Smooth muscle cell (in vitro differentiated cells): ENCODE measurements around the gene ADAM19. TPM values are rescaled to one million over a fixed set of nuclear protein-coding genes. Genes with fewer than 3 reads are reported as not detected.

Experiments
- DNase-seq: peaks from one replicate; lab custom pipeline; 2025; ENCODE audit not compliant: unreplicated experiment; lab: John Stamatoyannopoulos, UW
- H2AFZ ChIP-seq: fragments of 200-600 bp; sonication (generic); 2 replicates; pipeline ENCODE4 v1.6.0; 2016; ENCODE audit warnings: antibody characterized with exemption, low read depth, mild to moderate bottlenecking
- H3F3A ChIP-seq: fragments of 200-600 bp; sonication (generic); 2 replicates; pipeline ENCODE4 v1.6.0; 2017; ENCODE audit warnings: antibody characterized with exemption, low read depth
- H3K27ac ChIP-seq: fragments of 200-600 bp; sonication (generic); 2 replicates; pipeline ENCODE4 v1.5.1; 2016; ENCODE audit warnings: low read depth, mild to moderate bottlenecking
- H3K27me3 ChIP-seq: fragments of 200-600 bp; sonication (generic); 2 replicates; pipeline ENCODE4 v1.6.1; 2016; ENCODE audit warnings: low read depth, mild to moderate bottlenecking
- H3K36me3 ChIP-seq: fragments of 200-600 bp; sonication (generic); 2 replicates; pipeline ENCODE4 v1.5.1; 2016; ENCODE audit warnings: low read depth
- H3K4me1 ChIP-seq: fragments of 200-600 bp; sonication (generic); 2 replicates; pipeline ENCODE4 v1.5.1; 2016; ENCODE audit warnings: low read depth
- H3K4me2 ChIP-seq: fragments of 200-600 bp; sonication (generic); 2 replicates; pipeline ENCODE4 v1.6.0; 2016; ENCODE audit warnings: mild to moderate bottlenecking
- H3K4me3 ChIP-seq: fragments of 200-600 bp; sonication (generic); 2 replicates; pipeline ENCODE4 v1.5.1; 2016; ENCODE audit warnings: mild to moderate bottlenecking
- H3K79me2 ChIP-seq: fragments of 200-600 bp; sonication (generic); 2 replicates; pipeline ENCODE4 v1.6.0; 2016; ENCODE audit warnings: low read depth, mild to moderate bottlenecking
- H3K9ac ChIP-seq: fragments of 200-600 bp; sonication (generic); 2 replicates; pipeline ENCODE4 v1.6.0; 2016; ENCODE audit warnings: low read depth
- H3K9me3 ChIP-seq: fragments of 200-600 bp; sonication (generic); replicated peaks from 2 replicates; pipeline ENCODE4 v1.5.1; 2016; ENCODE audit warnings: low read depth
- H4K20me1 ChIP-seq: fragments of 200-600 bp; sonication (generic); 2 replicates; pipeline ENCODE4 v1.6.0; 2016; ENCODE audit warnings: low read depth
- CTCF ChIP-seq: fragments of 200-600 bp; sonication (generic); IDR thresholded peaks from 2 replicates; pipeline ENCODE4 v1.5.1; 2017; ENCODE audit warnings: borderline replicate concordance, mild to moderate bottlenecking, antibody characterized with exemption; ENCODE audit not compliant: insufficient read depth, poor library complexity, severe bottlenecking
- WGBS: methylation state at CpG from one replicate; pipeline ENCODE4 v1.1.7; 2016; ENCODE audit warnings: low lambda C conversion rate; 5-methylcytosine and 5-hydroxymethylcytosine counted together
- polyA plus RNA-seq: library from polyadenylated mRNA; unstranded; fragments of >200 nt; fragmentation: Nextera tagmentation; extraction: Ambion mirVana; gene quantifications from 2 replicates; pipeline ENCODE4 v1.2.1, GENCODE V29; 2016
- total RNA-seq: library from RNA; depleted of rRNA; stranded (reverse); fragments of >200 nt; gene quantifications from 2 replicates; pipeline ENCODE4 v1.2.3, GENCODE V29; 2014

Gene ADAM19
- total and polyA plus RNA-seq, 2 experiments from 2014 or later = 62.2 to 112 TPM

GRCh38 chr5:157533011-157533481 lies 42.5 kb downstream of the ADAM19 start:
- no peak overlapping the region for H3K9ac ChIP-seq
- no peak for TF ChIP-seq CTCF
- H3K79me2 ChIP-seq = peaks cover 41% of the 10 kb centered on the region
- no peak overlapping the region for H3K4me2 ChIP-seq
- H3K27ac ChIP-seq = no peak overlapping the region
- H4K20me1 ChIP-seq = peaks cover 93% of the 10 kb centered on the region
- H3K9me3 ChIP-seq = no peaks in the 10 kb centered on the region
- H3K4me1 ChIP-seq = no peaks in the 10 kb centered on the region
- no peaks in the 10 kb centered on the region for H3F3A ChIP-seq
- no peak overlapping the region for H3K4me3 ChIP-seq
- no peaks in the 10 kb centered on the region for H3K27me3 ChIP-seq
- H2AFZ ChIP-seq = no peak overlapping the region
- DNase-seq = no peak
- H3K36me3 ChIP-seq = peaks cover 19% of the 10 kb centered on the region
- WGBS = 96% methylated on average over 7 of the region's 7 CpGs

- Histone ChIP-seq H3K4me1 (no peaks in the 10 kb centered on the region), H3K4me2 (no peak overlapping the region), H2AFZ (no peak overlapping the region), H3K36me3 (peaks cover 19% of the 10 kb centered on the region), H3K9ac (no peak overlapping the region), H3K9me3 (no peaks in the 10 kb centered on the region), H3K27ac (no peak overlapping the region), H3F3A (no peaks in the 10 kb centered on the region), H3K4me3 (no peak overlapping the region), H4K20me1 (peaks cover 93% of the 10 kb centered on the region), H3K27me3 (no peaks in the 10 kb centered on the region), H3K79me2 (peaks cover 31% of the 10 kb centered on the region)
- 96% methylated on average over 5 of the region's 5 CpGs for WGBS
- TF ChIP-seq CTCF = no peak
- no peak for DNase-seq
Measured at GRCh38 chr5:157532022-157532421, 43.6 kb downstream of the ADAM19 start.

GRCh38 chr5:157530226-157530972 lies 45.2 kb downstream of the ADAM19 start:
- TF ChIP-seq CTCF = no peak
- Histone ChIP-seq H3K36me3 (peaks cover 19% of the 10 kb centered on the region), H3K4me3 (no peak overlapping the region), H3K4me1 (no peaks in the 10 kb centered on the region), H2AFZ (no peak overlapping the region), H3K27ac (no peak overlapping the region), H3K4me2 (no peak overlapping the region), H3K9ac (no peak overlapping the region), H3K9me3 (no peaks in the 10 kb centered on the region), H3F3A (no peaks in the 10 kb centered on the region), H3K27me3 (no peaks in the 10 kb centered on the region), H4K20me1 (peaks cover 95% of the 10 kb centered on the region), H3K79me2 (peaks cover 34% of the 10 kb centered on the region)
- 95% methylated on average over 13 of the region's 13 CpGs for WGBS
- DNase-seq = no peak

GRCh38 chr5:157529002-157529401 lies 46.6 kb downstream of the ADAM19 start:
- peaks cover 29% of the 10 kb centered on the region for H3K79me2 ChIP-seq
- H4K20me1 ChIP-seq = peaks cover 98% of the 10 kb centered on the region
- TF ChIP-seq CTCF = no peak
- WGBS = 92% methylated on average over 1 of the region's 1 CpG
- H3K9me3 ChIP-seq = no peaks in the 10 kb centered on the region
- no peaks in the 10 kb centered on the region for H3K27me3 ChIP-seq
- no peak overlapping the region for H2AFZ ChIP-seq
- no peak overlapping the region for H3K27ac ChIP-seq
- no peak for DNase-seq
- no peaks in the 10 kb centered on the region for H3K4me1 ChIP-seq
- peaks cover 5% of the 10 kb centered on the region for H3F3A ChIP-seq
- H3K4me2 ChIP-seq = no peak overlapping the region
- H3K9ac ChIP-seq = no peak overlapping the region
- peaks cover 19% of the 10 kb centered on the region for H3K36me3 ChIP-seq
- H3K4me3 ChIP-seq = no peak overlapping the region
